ENCODE measurements around the gene BTRC.
"Not testable (repeated sequence)": the region's sequence is repeated elsewhere in the genome, so short reads cannot be mapped to it uniquely, and the experiment has no call there.

Gene BTRC

DNA sequence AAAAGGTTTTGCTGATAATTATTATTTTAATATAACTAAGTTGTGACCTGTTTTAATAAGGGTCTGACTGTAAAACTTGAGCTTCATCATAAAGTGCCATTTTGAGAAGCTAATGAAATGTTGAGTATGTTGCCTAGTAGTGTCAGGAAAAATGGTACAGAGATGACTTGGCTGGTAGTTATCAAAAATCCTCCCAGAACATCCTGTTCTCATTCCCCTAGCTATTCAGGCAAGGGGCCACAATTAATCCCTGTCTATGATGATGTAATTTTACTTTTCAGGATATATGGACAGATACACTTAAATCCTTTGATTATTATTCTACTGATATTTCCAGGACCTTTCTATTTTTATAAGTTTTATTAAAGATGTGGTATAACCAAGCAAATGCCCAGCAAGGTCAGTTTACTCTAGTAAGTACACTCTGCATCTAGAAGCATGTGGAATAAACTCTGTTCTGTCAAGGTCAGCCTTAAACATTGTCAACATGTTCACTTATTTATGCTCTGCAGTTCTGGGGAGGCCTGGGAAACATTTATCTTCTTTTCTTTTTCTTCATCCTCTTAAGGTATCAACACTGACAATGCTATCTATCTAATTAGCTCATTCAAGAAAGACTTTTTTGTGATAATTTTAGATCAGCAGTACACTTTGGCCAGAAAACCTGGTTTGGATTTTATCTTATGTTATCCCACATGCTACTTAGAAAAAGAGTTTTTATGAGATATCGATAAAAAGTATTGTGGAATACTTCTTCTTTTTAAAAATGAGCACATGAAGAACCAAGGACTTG lies 32.1 kb downstream of the BTRC start:
- no peak for DNase-seq

DNA sequence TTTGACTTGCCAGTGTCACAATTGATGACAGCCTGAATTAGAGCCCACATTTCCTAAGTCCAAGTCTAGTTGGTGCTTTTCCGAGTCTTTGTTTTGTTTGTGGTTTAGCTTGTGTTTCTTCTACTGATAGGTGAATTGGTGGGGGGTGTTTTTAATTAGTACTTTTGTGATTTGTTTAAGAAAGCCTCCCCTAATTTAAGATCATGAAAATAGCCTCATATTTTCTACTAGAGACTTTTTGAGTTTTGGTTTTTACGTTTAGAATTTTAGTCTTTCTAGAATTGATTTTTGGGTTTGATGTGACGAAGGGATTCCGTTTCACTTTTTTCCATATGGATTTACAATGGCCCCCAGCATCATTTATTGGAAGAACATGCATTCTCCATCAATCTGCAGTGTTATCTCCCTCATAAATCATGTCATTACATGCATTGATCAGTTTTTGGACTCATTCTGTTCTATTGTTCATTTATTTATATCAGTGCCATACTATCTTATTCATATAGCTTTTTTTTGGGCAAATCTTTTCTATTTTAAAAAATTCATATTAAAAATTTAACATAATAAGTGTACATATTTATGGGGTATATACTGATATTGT lies 32.8 kb downstream of the BTRC start:
- DNase-seq, result no peak

DNA sequence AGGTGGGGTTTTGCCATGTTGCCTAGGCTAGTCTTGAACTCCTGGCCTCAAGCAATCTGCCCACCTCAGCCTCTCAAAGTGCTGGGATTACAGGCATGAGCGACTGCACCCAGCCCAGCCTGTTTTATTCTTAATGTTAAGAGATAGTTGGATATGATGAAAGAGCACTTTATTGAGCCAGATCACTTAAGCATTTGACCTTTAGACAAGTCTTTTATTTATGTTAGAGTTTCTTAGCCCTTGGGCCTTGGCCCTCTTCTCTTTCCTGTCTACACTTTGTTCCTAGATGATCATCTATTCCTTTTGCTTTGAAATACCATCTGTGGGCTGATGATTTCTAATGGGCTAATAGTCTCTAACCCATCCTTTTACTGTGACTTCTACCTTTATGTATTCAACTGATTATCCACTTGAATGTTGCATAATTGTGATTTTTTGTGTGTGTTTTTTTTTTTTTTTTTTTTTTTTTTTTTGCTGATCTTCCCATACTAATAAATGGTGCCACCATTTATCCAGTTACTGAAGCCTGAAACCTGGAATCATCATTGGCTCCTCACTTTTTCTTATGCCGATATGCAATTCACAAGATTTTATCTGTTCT lies 34.8 kb downstream of the BTRC start:
- no peak for DNase-seq

DNA sequence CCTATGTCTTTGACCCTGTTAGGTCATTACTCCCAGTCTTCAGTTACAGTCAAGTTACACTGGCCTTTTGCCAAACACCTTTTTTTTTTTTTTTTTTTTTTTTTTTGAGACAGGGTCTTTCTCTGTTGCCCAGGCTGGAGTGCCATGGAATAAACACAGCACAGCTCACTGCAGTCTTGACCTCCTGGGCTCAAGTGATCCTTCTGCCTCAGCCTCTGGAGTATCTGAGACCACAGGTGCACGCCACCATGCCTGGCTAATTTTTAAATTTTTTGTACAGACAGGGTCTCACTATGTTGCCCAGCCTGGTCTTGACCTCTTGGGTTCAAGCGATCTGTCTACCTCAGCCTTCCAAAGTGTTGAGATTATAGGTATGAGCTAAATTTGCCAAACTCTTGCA lies 35.6 kb downstream of the BTRC start:
- not testable (repeated sequence) for DNase-seq

DNA sequence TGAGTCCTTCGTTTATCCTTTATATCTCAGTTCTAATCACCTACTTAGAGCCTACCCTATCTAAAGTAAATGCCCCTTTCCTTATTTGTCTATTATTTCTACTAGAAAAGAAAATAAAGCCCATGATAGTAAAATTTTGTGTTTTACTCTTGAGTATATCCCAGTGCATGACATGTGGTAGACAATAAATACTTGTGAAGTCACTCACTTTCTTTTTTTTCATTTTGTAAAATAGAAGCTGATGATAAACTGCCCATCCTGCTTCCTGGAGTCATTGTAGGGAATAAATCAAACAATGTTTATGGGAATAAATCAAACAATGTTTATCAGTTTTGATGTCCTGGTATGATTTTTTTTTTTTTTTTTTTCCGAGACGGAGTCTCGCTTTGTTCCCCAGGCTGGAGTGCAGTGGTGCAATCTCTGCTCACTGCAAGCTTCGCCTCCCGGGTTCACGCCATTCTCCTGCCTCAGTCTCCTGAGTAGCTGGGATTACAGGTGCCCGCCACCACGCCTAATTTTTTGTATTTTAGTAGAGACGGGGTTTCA lies 36.1 kb downstream of the BTRC start:
- no peak for DNase-seq

DNA sequence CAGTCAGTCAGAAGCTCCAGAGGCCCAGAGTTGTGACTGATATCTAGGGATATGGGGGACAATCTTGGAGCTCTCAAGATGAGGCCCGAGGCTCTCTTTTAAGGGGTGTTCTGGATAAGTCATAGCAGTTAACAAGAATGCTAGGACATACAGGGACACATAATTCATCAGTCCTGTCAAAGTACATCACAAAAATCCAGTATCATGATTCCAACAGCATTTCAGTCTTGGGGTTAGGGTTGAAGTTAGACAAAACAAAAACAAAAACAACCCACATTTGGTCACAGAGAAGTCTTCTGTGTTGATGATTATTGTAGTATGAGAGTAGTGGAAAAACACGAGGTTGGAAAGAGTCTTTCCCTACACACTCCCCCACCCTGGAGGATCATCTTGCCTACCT lies 39.4 kb downstream of the BTRC start:
- DNase-seq, result no peak

DNA sequence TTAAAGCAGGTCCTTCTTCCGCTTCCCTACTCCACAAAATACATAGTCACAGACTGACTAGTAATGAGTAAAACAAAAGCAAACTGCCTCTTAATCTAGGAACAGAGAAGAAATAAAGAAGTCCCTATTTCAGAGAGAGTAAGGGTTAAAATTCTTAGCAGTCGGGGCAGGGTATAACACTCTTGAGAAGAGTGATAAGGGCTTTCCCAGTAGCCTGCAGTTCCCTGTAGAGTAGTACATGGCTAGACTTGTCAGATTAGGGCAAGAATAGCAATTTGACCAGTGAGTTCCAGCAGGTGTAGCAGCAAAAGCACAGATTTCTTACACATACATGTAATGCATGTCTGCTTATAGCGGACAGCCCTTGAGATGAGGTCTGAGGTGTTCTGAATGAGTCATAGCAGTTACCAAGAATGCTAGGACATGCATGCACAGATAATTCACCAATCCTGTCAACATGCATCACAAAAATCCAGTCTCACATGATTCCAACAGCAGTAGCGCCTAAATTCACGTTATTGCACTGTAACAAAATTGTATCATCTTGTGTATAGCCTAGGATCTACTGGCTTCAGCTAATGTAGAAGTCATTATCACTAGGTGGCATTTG lies 40.7 kb downstream of the BTRC start:
- DNase-seq, result no peak

DNA sequence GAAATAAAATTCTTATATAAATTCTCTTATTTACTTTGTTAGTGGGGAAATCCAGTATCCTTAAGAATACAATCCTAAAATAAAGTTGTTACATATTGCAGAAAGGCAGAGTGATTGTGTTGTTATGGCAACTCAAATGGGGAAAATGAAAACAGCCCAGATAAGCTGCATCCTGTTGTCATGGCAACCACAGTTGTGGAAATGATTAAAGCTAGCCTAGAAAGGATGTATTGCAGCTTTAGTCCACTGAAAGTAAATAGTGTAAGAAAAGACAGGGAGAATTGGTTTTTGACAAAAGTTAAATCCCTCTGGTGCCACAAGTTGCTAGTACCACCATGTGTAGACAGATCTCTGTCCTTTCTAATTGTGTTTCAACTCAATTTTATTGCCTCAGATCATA lies 43.2 kb downstream of the BTRC start:
- DNase-seq, result peak in 8 of 56 donors; percentile 5 to 49 (median 19)

DNA sequence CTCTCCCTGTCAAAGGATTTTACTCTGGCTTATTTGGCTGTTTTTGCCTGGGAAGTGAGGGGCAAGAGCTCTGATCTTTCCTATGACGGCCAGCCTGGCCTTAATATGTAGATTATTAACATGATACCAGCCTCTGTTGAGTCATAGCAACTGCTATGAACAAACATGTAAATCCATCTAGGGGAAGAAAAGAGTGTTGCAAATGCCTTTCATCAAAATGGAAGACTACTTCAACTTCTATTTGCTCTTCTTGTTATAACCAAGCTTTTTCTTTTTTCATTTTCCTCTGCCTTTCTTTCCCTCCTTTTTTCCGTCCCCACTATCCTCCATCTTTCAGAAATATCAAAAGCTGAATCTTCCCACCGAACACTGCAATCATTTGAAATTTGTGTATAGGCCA lies 46.6 kb downstream of the BTRC start:
- no peak for DNase-seq

DNA sequence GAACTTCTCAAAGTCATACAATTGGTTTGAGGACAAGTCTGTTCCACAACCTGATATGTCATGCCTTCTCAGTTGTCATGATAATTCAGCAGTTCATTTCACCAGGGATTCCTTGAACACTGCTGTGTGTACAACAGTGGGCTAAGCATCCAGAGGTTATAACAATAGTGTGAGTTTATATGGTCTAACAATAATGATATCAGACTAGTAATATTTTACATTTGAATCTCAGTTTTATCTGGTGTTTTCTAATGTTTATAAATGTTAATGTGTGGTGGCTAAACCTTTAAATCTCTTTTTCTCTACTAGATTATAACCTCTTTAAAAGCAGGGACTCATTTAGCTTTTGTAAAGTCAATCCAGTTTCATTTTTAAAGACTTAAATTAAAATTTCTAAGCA lies 48.7 kb downstream of the BTRC start:
- no peak for DNase-seq

DNA sequence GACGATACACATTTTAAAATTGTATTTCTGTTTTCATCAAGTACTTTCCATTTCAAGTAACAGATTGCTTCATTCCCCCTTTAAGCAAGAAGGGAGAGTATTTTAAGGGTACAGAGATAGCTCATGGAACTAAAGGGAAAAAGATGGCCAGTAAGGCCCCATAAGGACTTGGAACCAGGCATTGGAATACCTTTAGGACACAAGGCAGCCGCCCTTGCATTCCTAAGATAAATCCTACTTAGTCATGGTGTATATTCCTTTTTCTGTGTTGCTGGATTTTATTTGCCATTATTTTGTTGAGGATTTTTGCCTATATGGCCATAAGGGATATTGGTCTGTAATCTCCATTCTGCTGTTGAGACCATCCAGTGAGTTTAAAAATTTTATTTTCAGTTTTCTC lies 49.2 kb downstream of the BTRC start:
- DNase-seq, result no peak

DNA sequence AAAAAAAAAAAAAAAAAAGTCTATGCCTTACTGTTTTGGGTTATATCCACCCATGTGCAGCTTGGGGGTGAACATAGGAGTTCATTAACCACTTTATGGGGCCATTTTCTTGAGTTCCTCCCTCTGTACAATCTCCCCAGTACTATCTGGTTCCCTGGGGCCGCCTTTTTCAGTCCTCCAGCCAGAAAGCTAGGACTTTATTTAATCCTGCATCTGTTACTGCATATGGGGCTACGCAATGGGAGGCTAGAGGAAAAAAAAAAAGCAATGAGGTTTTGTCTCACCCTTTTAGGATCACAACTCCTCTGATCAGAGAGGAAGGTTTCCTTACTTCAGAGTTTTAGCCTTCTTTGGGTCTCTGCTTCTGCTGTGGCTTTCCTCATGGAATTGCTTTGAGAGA lies 51.0 kb downstream of the BTRC start:
- DNase-seq, result no peak

DNA sequence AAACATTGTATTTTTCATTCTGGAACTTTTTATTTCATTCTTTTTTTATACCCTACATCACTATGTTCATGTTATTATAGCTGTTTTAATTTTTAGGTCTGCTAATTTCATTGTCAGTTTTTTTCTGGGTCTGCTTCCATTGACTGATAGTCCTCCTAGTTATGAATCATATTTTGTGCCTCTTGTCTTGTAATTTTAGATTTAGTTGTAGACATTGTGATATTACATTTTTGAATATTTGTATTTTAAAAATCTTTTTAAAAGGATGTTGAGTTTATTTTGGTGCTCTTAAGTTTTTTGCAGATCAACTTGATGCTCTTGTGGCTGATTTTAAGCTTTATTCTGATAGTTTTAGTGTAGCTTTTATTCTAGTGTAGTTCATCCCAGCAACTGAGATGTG lies 57.6 kb downstream of the BTRC start:
- no peak for DNase-seq

DNA sequence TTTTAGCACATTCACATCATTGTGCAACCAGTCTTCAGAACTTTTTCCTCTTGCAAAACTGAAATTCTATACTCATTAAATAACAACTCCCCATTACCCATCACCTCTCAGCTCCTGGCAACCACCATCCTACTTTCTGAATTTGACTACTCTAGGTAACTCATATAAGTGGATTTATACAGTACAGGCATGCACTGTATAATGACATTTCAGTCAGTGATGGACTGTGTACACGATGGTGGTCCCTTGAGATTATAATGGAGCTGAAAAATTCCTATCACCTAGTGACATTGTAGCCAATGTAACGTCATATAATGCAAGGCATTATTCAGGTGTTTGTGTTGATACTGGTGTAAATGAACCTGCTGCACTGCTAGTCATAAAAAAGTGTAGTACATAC lies 60.1 kb downstream of the BTRC start:
- no peak for DNase-seq

DNA sequence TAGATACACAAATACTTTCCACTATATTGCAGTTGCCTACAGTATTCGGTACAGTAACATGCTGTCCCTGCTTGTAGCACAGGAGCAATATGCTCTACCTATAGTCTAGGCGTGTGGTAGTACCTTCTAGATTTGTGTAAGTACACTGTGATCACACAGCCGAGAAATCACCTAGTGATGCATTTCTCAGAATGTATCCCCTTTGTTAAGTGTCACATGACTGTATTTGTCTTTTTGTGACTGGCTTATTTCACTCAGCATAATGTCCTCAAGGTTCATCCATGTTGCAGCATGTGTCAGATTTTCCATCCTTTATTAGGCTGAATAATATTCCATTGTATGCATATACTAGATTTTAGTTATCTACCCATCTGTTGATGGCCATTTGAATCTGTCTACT lies 61.9 kb downstream of the BTRC start:
- no peak for DNase-seq

DNA sequence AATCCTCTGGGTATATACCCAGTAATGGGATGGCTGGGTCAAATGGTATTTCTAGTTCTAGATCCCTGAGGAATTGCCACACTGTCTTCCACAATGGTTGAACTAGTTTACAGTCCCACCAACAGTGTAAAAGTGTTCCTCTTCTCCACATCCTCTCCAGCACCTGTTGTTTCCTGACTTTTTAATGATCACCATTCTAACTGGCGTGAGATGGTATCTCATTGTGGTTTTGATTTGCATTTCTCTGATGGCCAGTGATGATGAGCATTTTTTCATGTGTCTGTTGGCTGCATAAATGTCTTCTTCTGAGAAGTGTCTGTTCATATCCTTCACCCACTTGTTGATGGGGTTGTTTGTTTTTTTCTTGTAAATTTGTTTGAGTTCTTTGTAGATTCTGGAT lies 68.0 kb downstream of the BTRC start:
- not testable (repeated sequence) for DNase-seq

DNA sequence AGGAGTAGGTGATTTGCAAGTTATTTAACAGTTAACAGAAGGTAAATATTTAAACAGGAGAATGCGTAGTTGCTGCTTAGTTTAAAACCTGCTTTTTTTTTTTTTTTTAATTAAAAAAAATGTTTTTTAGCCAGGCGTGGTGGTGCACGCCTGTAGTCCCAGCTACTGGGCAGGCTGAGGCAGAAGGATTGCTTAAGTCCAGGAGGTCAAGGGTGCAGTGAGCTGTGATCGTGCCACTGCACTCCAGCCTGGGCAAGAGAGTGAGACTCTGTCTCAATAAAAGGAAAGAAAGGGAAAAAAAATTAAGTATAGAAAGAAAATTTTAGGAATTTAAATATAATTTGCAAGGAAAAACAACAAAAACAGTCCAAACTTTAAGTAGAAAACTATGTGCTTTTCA lies 71.6 kb downstream of the BTRC start:
- no peak for DNase-seq

DNA sequence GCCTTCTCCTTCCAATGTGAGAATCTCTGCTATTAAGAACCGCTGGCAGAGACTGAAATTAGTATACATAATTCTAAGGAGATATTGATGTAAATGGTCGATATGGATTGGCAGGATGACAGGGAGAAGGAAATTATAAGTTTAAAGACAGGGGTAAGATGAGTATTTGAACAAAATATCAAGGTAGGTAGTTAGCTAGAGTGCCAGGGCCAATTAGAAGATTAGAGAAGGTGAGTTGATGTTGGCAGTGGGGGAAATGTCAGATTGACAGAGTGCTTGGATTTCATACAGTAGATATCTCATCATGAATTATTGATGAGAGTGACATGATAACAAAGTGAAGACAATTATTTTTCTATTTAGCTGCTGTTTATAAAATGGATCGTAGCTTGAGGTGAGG lies 74.1 kb downstream of the BTRC start:
- no peak for DNase-seq

DNA sequence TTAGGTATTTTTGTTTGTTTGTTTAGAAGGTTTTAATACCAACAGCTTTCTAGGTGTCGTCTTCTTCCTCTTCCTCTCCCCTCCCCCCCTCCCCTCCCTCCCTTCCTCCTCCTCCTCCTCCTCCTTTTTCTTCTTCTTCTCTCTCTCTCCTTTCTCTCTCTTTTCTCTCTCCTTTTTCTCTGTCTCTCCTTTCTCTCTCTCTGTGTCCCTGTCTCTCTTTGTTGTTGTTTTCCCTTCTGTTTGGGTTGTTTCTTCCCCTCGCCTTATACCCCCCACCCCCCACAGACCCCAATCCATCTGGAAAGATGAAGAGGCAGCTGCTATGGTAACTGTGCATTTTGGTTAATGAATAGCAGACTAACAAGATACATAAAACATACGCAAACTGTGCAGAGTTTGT lies 75.5 kb downstream of the BTRC start:
- no peak for DNase-seq

DNA sequence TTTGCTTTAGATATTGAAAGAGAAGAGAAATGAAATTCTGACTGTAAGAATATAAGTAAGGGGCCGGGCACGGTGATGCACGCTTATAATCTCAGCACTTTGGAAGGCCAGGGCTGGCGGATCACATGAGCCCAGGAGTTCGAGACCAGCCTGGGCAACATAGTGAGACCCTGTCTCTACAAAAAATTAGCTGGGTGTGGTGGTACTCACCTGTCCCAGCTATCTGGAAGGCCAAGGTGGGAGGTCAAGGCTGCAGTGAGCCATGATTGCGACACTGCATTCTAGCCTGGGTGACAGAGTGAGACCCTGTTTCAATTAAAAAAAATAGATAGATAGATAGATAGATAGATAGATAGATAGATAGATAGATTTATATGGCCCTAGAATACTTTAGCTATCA lies 82.3 kb downstream of the BTRC start:
- no peak for DNase-seq

DNA sequence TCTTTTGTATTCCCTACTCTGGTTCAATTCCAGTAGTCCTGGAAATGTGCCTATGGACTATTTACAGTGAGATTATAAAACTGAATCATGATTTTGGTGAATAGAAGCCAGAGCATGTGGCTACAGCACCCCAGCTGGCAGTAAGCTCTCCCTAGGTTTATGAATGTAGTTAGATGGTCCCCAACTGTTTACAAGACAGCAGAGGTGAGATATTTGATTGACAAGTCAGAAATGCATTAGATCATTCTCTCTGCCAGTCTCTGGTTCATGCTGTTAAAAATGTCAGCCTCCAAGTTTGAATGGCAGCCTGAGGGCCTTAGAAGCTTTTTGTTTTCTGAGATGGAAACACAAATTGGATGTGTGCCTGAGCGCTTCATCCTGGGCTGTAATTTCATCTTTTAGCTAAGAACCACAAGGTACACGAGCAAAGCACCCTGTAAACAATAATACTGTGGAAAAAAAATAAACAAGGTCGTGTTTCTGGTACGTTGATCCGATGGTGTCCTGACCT lies 85.0 kb downstream of the BTRC start:
- no peak for DNase-seq
